Uterus (tissue), 4 donors: ENCODE results near the gene EEA1. TPM values are rescaled to one million over a fixed set of nuclear protein-coding genes. Genes with fewer than 3 reads are reported as not detected.
"Not testable (repeated sequence)": the region's sequence is repeated elsewhere in the genome, so short reads cannot be mapped to it uniquely, and the experiment has no call there.

Experiments
- DNase-seq, 2 donors: peaks; one replicate each; pipeline ENCODE4 v3.0.0-alpha.2; 2019 to 2020
- H3K27ac ChIP-seq, 2 donors: fragments of 200-600 bp; sonication (generic); 1 replicate in 1 of 2; 2 replicates in 1 of 2; pipeline ENCODE4 v1.5.1; 2016 to 2018
- H3K27me3 ChIP-seq, 2 donors: fragments of 200-600 bp; sonication (generic); one replicate each; pipeline ENCODE4 v1.5.1; 2018 to 2019; ENCODE audit warnings: control low read depth in 1 of 2
- H3K36me3 ChIP-seq, 2 donors: fragments of 200-600 bp; sonication (generic); one replicate each; pipeline ENCODE4 v1.5.1; 2019; ENCODE audit warnings: control low read depth in 1 of 2
- H3K4me1 ChIP-seq, 2 donors: fragments of 200-600 bp; sonication (generic); one replicate each; pipeline ENCODE4 v1.5.1; 2018 to 2019; ENCODE audit warnings: control low read depth in 1 of 2
- H3K4me3 ChIP-seq, 2 donors: fragments of 200-600 bp; sonication (generic); 1 replicate in 1 of 2; 2 replicates in 1 of 2; pipeline ENCODE4 v1.5.1; 2018 to 2019; ENCODE audit warnings: mild to moderate bottlenecking in 1 of 2
- H3K9me3 ChIP-seq, 2 donors: fragments of 200-600 bp; sonication (generic); one replicate each; pipeline ENCODE4 v1.5.1; 2019; ENCODE audit warnings: control low read depth in 1 of 2
- POLR2A ChIP-seq, 2 donors: fragments of 450-650 bp; IDR thresholded peaks; one replicate each; pipeline ENCODE4 v1.6.1; 2016; ENCODE audit warnings: antibody characterized with exemption in 2 of 2, mild to moderate bottlenecking in 1 of 2, moderate library complexity in 1 of 2
- intact Hi-C: fragments of 100-400 bp; cut with DNase I; formaldehyde crosslinking; loops from one replicate; pipeline ENCODE4 v1.15.1; 2023; ENCODE audit warnings: low total_unique reads
- total RNA-seq, 4 donors: library from RNA; depleted of rRNA in 3 of 4; stranded (reverse); fragments of >200 nt in 3 of 4; gene quantifications; one replicate each; pipeline versions ENCODE4 v1.1.0 to v1.2.4, GENCODE V29; 2014 to 2023
- TF ChIP-seq, protein P1 (sequence below), 4 experiments: fragments of 200-600 bp in 2 of 4; fragments of 450-650 bp in 2 of 4; sonication (generic) in 2 of 4; IDR thresholded peaks; one replicate each; pipeline ENCODE4 v1.5.1; 2016 to 2019; ENCODE audit warnings: antibody characterized with exemption in 4 of 4, mild to moderate bottlenecking in 2 of 4, moderate library complexity in 1 of 4
- donor health status: DM: yes; HTN: yes; CAD: no.

EEA1 gene
- total RNA-seq, 4 donors from 2014 or later = 15.4 to 53.0 (median 31.6) TPM

DNA sequence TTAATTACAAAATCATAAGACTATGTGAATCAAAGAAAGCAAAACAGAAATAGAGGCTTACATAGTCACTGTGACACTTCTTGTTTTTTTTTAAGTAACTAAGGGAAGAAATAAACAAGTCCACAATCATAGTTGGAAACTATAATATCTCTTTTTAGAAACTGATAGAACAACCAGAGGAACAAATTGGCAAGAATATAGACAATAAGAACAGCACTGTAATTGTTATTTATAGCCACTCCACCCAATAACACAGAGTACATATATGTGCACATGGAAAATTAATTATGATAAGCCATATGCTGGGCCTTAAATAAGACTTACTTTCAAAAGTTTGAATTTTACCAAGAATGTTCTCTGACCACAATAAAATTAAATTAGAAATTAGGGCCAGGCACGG is 125.2 kb downstream of the EEA1 start:
- no peak for DNase-seq
- intact Hi-C loops = no loop called here

DNA sequence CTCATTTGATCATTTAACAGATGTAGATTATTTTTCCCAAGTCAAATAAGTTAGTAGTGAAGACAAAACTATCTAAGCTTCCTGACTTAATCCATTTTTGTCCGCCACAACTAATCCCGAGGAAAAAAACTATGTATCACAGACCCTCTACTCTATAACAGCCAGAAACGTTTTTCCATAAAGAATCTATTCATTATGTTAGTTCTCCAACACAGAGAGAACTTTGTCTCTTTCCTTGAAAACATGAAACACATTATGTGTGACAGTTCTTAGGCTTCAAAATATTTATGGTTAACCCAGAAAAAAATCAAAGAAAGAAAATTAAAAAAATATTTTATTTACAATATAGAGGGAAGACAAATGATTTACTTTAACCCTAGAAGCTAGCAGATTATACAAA is 126.2 kb downstream of the EEA1 start:
- H3K36me3 ChIP-seq = no peaks in the 10 kb centered on the region
- H3K9me3 ChIP-seq = no peaks in the 10 kb centered on the region
- no peak overlapping the region for H3K27ac ChIP-seq
- intact Hi-C loops = no loop called here
- DNase-seq = no peak
- TF ChIP-seq, protein P1, sequence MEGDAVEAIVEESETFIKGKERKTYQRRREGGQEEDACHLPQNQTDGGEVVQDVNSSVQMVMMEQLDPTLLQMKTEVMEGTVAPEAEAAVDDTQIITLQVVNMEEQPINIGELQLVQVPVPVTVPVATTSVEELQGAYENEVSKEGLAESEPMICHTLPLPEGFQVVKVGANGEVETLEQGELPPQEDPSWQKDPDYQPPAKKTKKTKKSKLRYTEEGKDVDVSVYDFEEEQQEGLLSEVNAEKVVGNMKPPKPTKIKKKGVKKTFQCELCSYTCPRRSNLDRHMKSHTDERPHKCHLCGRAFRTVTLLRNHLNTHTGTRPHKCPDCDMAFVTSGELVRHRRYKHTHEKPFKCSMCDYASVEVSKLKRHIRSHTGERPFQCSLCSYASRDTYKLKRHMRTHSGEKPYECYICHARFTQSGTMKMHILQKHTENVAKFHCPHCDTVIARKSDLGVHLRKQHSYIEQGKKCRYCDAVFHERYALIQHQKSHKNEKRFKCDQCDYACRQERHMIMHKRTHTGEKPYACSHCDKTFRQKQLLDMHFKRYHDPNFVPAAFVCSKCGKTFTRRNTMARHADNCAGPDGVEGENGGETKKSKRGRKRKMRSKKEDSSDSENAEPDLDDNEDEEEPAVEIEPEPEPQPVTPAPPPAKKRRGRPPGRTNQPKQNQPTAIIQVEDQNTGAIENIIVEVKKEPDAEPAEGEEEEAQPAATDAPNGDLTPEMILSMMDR (IDR thresholded peaks at IDR 0.05) = no peak
- no peak for TF ChIP-seq POLR2A (IDR thresholded peaks at IDR 0.05)
- no peaks in the 10 kb centered on the region for H3K4me1 ChIP-seq
- H3K4me3 ChIP-seq = no peak overlapping the region
- H3K27me3 ChIP-seq = no peaks in the 10 kb centered on the region

More for the DNA sequence above, 125.2 kb downstream of the EEA1 start:
- Histone ChIP-seq H3K27me3 (no peaks in the 10 kb centered on the region), H3K4me3 (no peak overlapping the region), H3K27ac (no peak overlapping the region), H3K4me1 (no peaks in the 10 kb centered on the region), H3K36me3 (no peaks in the 10 kb centered on the region), H3K9me3 (no peaks in the 10 kb centered on the region)
- no peak for TF ChIP-seq POLR2A (IDR thresholded peaks at IDR 0.05)
- TF ChIP-seq, protein P1 (IDR thresholded peaks at IDR 0.05) = no peak

DNA sequence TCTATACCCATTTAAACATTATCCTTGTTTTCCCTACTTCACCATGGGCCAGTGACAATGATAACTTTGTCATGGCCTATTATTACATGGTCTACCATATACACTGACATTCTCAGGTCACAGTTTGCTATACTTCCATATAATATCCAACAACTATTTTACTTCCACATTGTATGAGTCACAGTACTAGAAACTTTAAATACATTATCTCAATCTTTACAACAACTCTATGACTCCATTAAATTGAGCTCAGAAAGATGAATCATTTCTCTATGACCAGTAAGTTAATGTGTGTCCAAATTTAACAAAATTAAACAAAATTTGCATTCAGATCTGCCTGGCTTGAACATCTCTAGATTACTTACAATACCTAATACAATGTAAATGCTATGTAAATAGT is 132.4 kb downstream of the EEA1 start:
- no peaks in the 10 kb centered on the region for H3K27me3 ChIP-seq
- H3K4me3 ChIP-seq = no peak overlapping the region
- H3K9me3 ChIP-seq = no peaks in the 10 kb centered on the region
- DNase-seq = no peak
- H3K4me1 ChIP-seq = no peaks in the 10 kb centered on the region
- no peak overlapping the region for H3K27ac ChIP-seq
- H3K36me3 ChIP-seq = no peaks in the 10 kb centered on the region
- TF ChIP-seq, protein P1 (IDR thresholded peaks at IDR 0.05) = no peak
- TF ChIP-seq POLR2A (IDR thresholded peaks at IDR 0.05) = no peak
- intact Hi-C loops = no loop called here

DNA sequence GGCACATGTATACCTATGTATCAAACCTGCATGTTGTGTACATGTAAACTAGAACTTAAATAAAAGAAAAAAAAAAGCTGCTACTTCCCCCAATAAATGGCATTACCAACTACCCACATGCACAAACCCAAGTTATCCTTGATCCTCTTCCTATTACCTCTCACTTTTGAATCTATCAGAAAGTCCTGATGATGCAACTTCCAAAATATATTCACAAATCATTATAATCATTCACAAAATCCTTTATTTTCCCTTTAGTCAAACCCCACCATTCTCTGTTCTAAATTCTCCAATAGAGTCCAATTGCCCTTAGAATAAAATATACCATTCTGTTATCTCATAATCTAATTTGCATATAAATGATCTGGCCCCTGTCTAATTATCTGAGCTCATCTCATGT is 134.3 kb downstream of the EEA1 start:
- no peak overlapping the region for H3K27ac ChIP-seq
- H3K27me3 ChIP-seq = no peaks in the 10 kb centered on the region
- H3K9me3 ChIP-seq = no peaks in the 10 kb centered on the region
- H3K4me3 ChIP-seq = no peak overlapping the region
- H3K4me1 ChIP-seq = no peaks in the 10 kb centered on the region
- no peaks in the 10 kb centered on the region for H3K36me3 ChIP-seq
- intact Hi-C loops = no loop called here
- no peak for TF ChIP-seq POLR2A (IDR thresholded peaks at IDR 0.05)
- TF ChIP-seq, protein P1 (IDR thresholded peaks at IDR 0.05) = no peak
- DNase-seq = no peak

DNA sequence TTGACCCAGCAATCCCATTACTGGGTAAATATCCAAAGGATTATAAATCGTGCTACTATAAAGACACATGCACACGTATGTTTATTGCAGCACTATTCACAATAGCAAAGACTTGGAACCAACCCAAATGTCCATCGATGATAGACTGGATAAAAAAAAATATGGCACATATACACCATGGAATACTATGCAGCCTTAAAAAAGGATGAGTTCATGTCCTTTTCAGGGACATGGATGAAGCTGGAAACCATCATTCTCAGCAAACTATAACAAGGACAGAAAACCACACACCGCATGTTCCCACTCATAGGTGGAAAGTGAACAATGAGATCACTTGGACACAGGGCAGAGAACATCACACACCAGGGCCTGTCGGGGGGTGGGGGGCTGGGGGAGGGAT is 134.7 kb downstream of the EEA1 start:
- H3K9me3 ChIP-seq, intact Hi-C loops, H3K36me3 ChIP-seq, H3K4me3 ChIP-seq, H3K4me1 ChIP-seq, H3K27ac ChIP-seq, H3K27me3 ChIP-seq, DNase-seq: not testable (repeated sequence)

DNA sequence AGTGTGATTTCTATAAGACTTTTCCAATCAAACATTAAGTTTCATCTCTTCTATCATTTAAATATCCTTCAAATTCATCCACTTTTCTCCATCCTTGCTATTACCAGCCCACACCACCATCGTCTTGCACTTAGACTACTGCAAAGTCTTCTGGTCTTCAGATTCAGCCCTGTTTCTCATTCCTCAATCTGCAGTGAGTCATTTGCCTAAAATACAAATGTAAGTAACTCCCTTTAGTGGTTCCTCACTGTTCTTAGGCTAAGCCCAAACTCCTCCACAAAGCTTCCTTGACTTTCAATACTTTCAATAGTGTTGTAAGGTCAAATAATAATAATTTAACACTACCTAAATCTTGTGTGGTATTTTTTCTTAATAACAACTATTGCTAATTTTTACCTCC is 143.1 kb downstream of the EEA1 start:
- no peak overlapping the region for H3K4me3 ChIP-seq
- no peaks in the 10 kb centered on the region for H3K9me3 ChIP-seq
- DNase-seq = no peak
- no peaks in the 10 kb centered on the region for H3K27me3 ChIP-seq
- no peaks in the 10 kb centered on the region for H3K36me3 ChIP-seq
- TF ChIP-seq, protein P1 (IDR thresholded peaks at IDR 0.05) = no peak
- H3K4me1 ChIP-seq = no peaks in the 10 kb centered on the region
- H3K27ac ChIP-seq = peak overlapping the region; percentile 16 to 64
- intact Hi-C loops = no loop called here
